Measurements from ENCODE around the gene TMEM156. TPM values are rescaled to one million over a fixed set of nuclear protein-coding genes. Genes with fewer than 3 reads are reported as not detected.

The TMEM156 gene
- total RNA-seq, 4 donors from 2014 or later, result not detected

DNA sequence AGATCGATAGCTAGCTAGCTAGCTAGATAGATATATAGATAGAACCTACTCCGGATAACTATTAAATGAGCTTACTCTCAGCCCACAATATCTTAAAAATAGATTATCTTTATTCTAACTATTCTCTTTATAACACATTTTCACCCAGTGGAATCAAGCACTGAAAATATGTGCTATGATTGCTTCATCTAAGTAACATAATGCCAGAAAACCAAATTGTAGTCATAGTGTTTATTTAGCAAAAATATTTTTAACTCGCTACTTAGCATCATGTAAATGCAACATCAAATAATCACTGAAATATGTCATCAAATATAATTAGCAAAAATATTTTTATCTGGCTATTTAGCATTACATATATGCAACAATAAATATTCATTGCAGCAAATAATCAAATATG is 1.5 kb downstream of the TMEM156 start:
- Histone ChIP-seq H3K4me3 (no peak overlapping the region), H3K36me3 (no peaks in the 10 kb centered on the region), H3K27me3 (no peaks in the 10 kb centered on the region), H3K4me1 (no peaks in the 10 kb centered on the region), H3K9me3 (no peaks in the 10 kb centered on the region), H3K27ac (no peak overlapping the region)
- 68 to 82% methylated on average over 3 of the region's 3 CpGs for WGBS, 2 donors (ENCODE audit: low coverage in 1 of 2)
- no peak for TF ChIP-seq POLR2AphosphoS5 (IDR thresholded peaks at IDR 0.05)
- TF ChIP-seq, protein P1, sequence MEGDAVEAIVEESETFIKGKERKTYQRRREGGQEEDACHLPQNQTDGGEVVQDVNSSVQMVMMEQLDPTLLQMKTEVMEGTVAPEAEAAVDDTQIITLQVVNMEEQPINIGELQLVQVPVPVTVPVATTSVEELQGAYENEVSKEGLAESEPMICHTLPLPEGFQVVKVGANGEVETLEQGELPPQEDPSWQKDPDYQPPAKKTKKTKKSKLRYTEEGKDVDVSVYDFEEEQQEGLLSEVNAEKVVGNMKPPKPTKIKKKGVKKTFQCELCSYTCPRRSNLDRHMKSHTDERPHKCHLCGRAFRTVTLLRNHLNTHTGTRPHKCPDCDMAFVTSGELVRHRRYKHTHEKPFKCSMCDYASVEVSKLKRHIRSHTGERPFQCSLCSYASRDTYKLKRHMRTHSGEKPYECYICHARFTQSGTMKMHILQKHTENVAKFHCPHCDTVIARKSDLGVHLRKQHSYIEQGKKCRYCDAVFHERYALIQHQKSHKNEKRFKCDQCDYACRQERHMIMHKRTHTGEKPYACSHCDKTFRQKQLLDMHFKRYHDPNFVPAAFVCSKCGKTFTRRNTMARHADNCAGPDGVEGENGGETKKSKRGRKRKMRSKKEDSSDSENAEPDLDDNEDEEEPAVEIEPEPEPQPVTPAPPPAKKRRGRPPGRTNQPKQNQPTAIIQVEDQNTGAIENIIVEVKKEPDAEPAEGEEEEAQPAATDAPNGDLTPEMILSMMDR (IDR thresholded peaks at IDR 0.05), result no peak
- no peak for TF ChIP-seq POLR2A (IDR thresholded peaks at IDR 0.05)
- no peak for TF ChIP-seq EP300 (IDR thresholded peaks at IDR 0.05)
- no peak for ATAC-seq

DNA sequence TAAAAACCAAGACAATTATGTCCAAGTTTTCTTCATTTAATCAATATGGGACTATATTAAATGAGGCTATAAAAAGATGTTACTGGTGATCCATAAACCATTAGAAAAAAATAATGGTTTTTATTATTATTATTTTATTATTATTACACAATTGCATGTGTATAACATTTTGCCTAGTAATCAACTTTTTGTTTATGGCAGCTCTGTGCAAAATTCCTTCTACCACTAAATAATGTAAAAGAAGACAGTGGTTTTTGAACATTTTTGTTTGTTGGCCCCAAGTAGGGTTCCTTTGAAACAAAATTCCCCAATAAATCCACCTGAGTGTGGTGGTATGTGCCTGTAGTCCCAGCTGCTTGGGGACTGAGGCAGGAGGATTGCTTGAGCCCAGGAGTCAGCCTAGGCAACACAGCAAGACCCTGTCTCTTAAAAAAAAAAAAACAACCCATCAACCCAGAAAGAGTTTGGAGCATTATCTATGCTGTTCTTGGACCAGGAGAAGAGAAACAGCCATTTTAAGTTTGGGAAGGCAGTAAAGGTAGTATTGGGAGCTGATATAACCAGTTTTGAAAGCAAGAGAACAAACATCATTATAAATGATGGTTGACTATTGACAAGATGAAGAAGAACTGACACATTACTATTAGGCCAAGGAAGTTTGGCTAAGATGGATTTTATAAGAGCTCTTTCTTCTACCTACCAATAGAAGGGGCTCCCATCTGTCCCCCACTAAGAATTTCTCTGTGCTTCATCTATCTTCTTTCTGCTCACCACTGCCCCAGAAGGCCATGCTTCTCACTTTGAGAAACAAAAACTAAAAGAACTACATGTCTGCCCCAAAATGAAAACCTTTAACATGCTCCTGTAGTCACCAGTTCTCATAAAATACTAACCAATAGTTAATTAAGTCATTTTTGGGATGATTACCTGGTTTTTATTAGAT is 2.2 kb downstream of the TMEM156 start:
- Histone ChIP-seq H3K9me3 (no peaks in the 10 kb centered on the region), H3K36me3 (no peaks in the 10 kb centered on the region), H3K27ac (no peak overlapping the region), H3K4me3 (no peak overlapping the region), H3K27me3 (no peaks in the 10 kb centered on the region), H3K4me1 (no peaks in the 10 kb centered on the region)
- no peak for ATAC-seq
- TF ChIP-seq POLR2AphosphoS5 (IDR thresholded peaks at IDR 0.05), result no peak
- no peak for TF ChIP-seq POLR2A (IDR thresholded peaks at IDR 0.05)
- TF ChIP-seq, protein P1 (IDR thresholded peaks at IDR 0.05), result no peak
- TF ChIP-seq EP300 (IDR thresholded peaks at IDR 0.05), result no peak

DNA sequence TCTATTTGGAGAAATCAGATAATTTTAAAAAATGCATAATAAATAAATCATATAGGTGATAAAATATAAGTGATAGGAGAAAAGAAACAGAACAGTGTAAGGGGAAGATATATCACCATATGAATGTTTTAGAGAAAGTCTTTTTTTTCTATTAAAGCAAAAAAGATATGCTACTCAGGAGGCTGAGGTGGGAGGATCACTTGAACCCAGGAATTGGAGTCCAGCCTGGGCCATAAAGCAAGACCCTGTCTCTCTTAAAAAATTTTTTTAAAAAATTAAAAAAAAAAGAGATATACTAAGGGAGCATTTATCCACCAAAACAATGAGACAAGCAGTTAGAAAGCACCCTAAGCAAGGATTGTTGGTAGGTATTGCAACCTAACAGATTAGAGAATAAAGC is 6.1 kb downstream of the TMEM156 start:
- Histone ChIP-seq H3K4me3 (no peak overlapping the region), H3K36me3 (no peaks in the 10 kb centered on the region), H3K4me1 (no peaks in the 10 kb centered on the region), H3K9me3 (no peaks in the 10 kb centered on the region), H3K27ac (no peak overlapping the region), H3K27me3 (no peaks in the 10 kb centered on the region)
- TF ChIP-seq POLR2AphosphoS5 (IDR thresholded peaks at IDR 0.05) (no peak), POLR2A (IDR thresholded peaks at IDR 0.05) (no peak), EP300 (IDR thresholded peaks at IDR 0.05) (no peak)
- TF ChIP-seq, protein P1 (IDR thresholded peaks at IDR 0.05), result no peak
- ATAC-seq, result no peak

DNA sequence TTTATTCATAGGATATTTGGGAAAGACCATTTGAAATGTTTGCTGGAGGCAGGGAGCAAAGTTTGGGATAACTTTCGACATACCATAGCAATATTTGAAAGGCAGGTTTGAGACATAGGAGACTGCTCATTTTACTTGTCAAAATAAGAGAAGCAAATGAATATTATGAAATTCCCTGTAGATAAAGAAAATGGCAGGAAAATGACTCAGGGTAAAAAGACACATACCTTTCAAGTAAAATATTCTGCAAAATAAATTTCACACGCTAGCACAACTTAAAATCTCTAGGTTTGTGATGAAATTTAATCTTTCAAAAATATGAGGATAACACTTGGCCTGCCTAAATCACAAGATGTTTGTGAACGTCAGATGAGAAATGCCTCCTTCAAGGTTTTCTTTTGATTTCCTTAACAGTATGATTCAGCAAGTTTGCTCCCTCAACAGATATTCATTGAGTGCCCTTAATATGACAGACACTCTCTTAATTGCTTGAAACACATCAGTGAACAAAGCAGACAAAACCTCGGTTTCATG is 6.6 kb downstream of the TMEM156 start:
- ATAC-seq, result no peak
- no peaks in the 10 kb centered on the region for H3K27me3 ChIP-seq
- H3K4me3 ChIP-seq, result no peak overlapping the region
- TF ChIP-seq POLR2AphosphoS5 (IDR thresholded peaks at IDR 0.05) (no peak), POLR2A (IDR thresholded peaks at IDR 0.05) (no peak), EP300 (IDR thresholded peaks at IDR 0.05) (no peak)
- TF ChIP-seq, protein P1 (IDR thresholded peaks at IDR 0.05), result no peak
- H3K27ac ChIP-seq, result no peak overlapping the region
- H3K4me1 ChIP-seq, result no peaks in the 10 kb centered on the region
- 75 to 92% methylated on average over 4 of the region's 4 CpGs for WGBS, 2 donors (ENCODE audit: low coverage in 1 of 2)
- H3K36me3 ChIP-seq, result no peaks in the 10 kb centered on the region
- no peaks in the 10 kb centered on the region for H3K9me3 ChIP-seq
